Muscle layer of colon (tissue), 2 donors: ENCODE results near the gene ZBTB47.
A peak's percentile ranks its signal among the peaks of the same experiment; 100 is the strongest.

Experiments used
- H3K27ac ChIP-seq: one replicate; pipeline ENCODE4 v1.7.0; 2013; ENCODE audit warnings: low read depth, mild to moderate bottlenecking, low read length, moderate library complexity
- H3K27me3 ChIP-seq, 2 donors: one replicate each; pipeline ENCODE4 v1.7.0; 2013; ENCODE audit warnings: low read length in 2 of 2, mild to moderate bottlenecking in 2 of 2; ENCODE audit not compliant: insufficient read depth in 2 of 2, control insufficient read depth in 1 of 2
- H3K36me3 ChIP-seq: one replicate; pipeline ENCODE4 v1.7.0; 2013; ENCODE audit warnings: mild to moderate bottlenecking, low read length; ENCODE audit not compliant: insufficient read depth
- H3K4me1 ChIP-seq: one replicate; pipeline ENCODE4 v1.7.0; 2013; ENCODE audit warnings: mild to moderate bottlenecking, low read length; ENCODE audit not compliant: insufficient read depth
- H3K4me3 ChIP-seq, 2 donors: one replicate each; pipeline ENCODE4 v1.7.0; 2013; ENCODE audit warnings: low read length in 2 of 2, low read depth in 1 of 2, mild to moderate bottlenecking in 1 of 2, moderate library complexity in 1 of 2
- H3K9ac ChIP-seq: one replicate; pipeline ENCODE4 v1.7.0; 2013; ENCODE audit warnings: low read length
- H3K9me3 ChIP-seq: one replicate; pipeline ENCODE4 v1.7.0; 2013; ENCODE audit warnings: mild to moderate bottlenecking, low read length
- donor health status: abdominal sarcoma.
- donor health status: Adenocarcinoma of cecum.

The ZBTB47 gene

DNA sequence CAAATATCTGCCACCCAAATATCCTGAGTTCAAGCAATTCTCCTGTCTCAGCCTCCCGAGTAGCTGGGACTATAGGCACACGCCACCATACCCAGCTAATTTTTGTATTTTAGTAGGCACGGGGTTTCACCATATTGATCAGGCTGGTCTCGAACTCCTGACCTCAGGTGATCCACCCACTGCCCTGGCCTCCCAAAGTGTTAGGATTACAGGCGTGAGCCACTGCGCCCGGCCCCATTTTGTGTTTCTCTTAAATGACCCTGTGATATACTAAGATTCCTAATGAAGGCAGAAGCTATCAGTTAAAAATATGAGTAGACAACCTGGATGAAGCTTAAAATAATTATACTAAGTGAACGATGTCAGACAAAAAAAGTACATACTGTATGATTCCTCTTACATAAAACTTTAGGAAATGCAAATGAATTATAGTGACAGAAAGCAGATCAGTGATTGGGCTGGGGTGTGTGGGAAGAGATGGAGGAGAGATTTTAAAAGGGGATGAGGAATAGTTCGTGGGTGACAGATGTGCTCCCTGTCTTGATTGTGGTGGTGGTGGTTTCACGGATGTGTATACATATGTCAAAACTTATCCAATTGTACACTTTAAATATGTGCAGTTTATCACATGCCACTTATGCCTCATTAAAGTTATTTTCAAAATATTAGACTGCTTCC is 28.0 kb downstream of the ZBTB47 start:
- Histone ChIP-seq H3K27ac (no peak overlapping the region), H3K36me3 (no peaks in the 10 kb centered on the region), H3K9me3 (no peaks in the 10 kb centered on the region), H3K4me3 (no peak overlapping the region), H3K9ac (no peak overlapping the region), H3K27me3 (peaks cover 0 to 7% of the 10 kb centered on the region in 2 donors), H3K4me1 (peaks cover 8% of the 10 kb centered on the region)

DNA sequence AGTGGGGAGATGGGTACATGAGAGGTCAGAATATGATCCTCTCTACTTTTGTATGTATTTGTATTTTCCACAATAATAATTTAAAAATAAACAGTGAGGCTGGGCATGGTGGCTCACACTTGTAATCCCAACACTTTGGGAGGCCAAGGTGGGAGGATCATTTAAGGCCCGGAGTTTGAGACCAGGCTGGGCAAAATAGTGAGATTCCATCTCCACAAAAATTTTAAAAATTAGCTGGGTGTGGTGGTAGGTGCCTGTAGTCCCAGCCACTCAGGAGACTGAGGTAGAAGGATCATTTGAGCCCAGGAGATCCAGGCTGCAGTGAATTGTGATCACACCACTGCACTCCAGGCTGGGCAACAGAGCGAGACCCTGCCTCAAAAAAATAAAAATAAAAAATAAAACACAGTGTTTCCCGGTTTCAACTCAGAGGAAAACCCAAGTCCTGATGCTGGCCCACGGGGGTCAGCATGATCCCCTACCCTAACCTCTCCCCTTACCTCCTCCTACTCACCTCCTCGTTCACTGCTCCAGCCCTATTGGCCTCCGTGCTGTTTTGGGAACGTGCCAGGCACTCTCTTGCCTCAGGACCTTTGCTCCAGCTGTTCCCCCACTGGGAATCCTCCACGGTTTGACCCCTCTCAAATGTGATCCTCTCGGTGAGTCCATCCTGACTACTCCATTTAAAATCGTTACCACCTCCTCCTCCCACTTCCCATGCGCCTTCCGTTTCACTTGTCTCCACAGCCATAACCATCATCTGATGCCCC is 29.0 kb downstream of the ZBTB47 start:
- Histone ChIP-seq H3K27me3 (peaks cover 0 to 9% of the 10 kb centered on the region in 2 donors), H3K4me3 (no peak overlapping the region), H3K4me1 (peaks cover 8% of the 10 kb centered on the region), H3K36me3 (no peaks in the 10 kb centered on the region), H3K27ac (no peak overlapping the region), H3K9ac (no peak overlapping the region), H3K9me3 (no peaks in the 10 kb centered on the region)

DNA sequence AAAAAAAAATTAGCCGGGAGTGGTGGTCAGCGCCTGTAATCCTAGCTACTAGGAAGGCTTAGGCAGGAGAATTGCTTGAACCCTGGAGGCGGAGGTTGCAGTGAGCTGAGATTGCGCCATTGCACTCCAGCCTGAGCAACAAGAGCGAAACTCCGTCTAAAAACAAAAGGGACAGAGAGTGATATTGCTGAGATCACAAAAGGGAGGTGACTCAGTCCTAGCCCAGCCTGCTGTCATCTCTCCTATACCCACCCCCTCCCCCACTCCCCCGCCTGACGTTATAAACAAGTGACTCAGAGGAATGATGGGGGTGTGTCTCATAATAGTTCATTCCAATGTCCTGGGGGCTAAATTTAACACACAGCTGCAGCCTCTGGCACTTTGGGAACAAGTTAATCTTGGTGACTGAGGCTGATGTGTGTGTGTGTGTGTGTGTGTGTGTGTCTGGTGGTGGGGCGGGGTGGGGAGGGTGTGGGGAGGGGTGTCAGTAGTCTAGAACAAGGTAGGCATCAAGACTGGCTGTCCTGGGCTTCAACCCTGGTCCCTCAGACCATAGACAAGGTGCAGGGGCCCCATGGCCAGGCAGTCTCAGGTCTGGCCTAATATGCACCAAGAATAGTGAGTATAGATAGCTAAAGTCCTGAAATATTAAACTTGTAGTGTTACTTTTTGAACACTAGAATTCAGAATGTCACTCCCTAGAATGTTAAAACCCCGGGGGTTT is 30.5 kb downstream of the ZBTB47 start:
- Histone ChIP-seq H3K27me3 (peaks cover 0 to 12% of the 10 kb centered on the region in 2 donors), H3K9ac (no peak overlapping the region), H3K27ac (no peak overlapping the region), H3K4me3 (no peak overlapping the region), H3K9me3 (no peaks in the 10 kb centered on the region), H3K36me3 (no peaks in the 10 kb centered on the region), H3K4me1 (peaks cover 8% of the 10 kb centered on the region)

DNA sequence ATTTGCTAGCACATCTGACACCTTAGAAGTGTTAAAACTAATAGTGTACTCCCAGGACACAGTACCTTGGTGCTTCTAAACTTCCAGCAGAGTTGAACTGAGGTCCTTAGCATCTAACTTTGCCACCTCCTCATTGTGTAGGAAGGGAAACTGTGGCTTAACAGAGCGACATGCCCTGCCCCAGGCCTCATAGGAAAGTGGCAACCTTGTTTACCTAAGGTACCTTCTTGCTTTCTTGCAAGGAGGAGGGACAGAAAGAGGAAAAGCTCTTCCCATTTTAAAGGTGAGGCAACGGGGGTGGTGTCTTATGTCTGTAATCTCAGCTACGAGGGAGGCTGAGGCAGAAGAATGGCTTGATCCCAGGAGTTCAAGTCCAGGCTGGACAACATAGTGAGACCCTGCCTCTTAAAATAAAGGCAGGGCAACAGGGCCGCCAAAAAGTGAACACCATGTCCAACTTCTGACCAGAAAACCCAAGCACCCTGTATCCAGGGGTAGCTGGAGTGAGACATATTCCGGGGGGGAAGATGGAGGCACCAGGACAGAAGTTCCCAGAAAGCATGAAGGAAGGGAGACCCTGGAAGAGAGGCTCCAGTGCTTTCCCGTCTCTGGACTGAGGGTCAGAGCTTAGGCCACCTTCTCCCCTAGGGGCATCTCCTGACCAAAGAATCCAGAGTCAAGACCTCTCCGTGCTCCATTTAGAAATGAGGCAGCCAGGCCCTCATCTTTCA is 31.3 kb downstream of the ZBTB47 start:
- Histone ChIP-seq H3K36me3 (no peaks in the 10 kb centered on the region), H3K9ac (no peak overlapping the region), H3K4me3 (no peak overlapping the region), H3K9me3 (no peaks in the 10 kb centered on the region), H3K27ac (no peak overlapping the region), H3K27me3 (peaks cover 0 to 12% of the 10 kb centered on the region in 2 donors), H3K4me1 (peaks cover 8% of the 10 kb centered on the region)

DNA sequence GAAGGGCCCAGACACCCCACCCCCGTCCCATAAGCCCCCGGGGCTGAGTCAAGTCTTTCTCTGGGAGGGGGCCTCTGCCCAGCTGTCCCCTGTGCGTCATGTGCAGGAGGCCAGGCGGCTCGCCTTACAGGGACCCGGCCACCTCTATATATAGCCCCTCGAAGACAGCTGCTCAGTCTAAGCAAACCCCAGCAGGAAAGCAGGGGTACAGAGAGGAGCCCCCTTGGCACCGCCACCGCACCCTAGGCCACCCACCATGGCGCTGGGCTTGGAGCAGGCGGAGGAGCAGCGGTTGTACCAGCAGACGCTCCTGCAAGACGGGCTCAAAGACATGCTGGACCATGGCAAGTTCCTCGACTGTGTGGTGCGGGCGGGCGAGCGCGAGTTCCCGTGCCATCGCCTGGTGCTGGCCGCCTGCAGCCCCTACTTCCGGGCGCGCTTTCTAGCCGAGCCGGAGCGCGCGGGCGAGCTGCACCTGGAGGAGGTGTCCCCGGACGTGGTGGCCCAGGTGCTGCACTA is 31.9 kb downstream of the ZBTB47 start, which contains the start of gene KLHL40:
TSS of gene KLHL40 (plus strand) at position 175 of the 519 bp plus-strand sequence. CDS start at position 257, 82 bp downstream.
- Histone ChIP-seq H3K27ac (no peak within 1 kb of the TSS), H3K4me3 (peak within 1 kb of the TSS in 1 of 2 donors; percentile 14)

DNA sequence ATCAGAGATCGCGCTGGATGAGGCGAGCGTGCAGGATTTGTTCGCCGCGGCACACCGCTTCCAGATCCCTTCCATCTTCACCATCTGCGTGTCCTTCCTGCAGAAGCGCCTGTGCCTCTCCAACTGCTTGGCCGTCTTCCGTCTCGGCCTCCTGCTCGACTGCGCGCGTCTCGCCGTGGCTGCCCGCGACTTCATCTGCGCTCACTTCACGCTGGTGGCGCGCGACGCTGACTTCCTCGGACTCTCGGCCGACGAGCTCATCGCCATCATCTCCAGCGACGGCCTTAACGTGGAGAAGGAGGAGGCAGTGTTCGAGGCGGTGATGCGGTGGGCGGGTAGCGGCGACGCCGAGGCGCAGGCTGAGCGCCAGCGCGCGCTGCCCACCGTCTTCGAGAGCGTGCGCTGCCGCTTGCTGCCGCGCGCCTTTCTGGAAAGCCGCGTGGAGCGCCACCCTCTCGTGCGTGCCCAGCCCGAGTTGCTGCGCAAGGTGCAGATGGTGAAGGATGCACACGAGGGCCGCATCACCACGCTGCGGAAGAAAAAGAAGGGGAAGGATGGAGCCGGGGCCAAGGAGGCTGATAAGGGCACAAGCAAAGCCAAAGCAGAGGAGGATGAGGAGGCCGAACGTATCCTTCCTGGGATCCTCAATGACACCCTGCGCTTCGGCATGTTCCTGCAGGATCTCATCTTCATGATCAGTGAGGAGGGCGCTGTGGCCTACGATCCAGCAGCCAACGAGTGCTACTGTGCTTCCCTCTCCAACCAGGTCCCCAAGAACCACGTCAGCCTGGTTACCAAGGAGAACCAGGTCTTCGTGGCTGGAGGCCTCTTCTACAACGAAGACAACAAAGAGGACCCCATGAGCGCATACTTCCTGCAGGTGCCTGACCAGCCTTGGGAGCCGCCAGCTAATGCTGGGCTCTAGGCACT is 32.7 kb downstream of the ZBTB47 start:
- Histone ChIP-seq H3K9ac (no peak overlapping the region), H3K9me3 (no peaks in the 10 kb centered on the region), H3K27me3 (peaks cover 0 to 12% of the 10 kb centered on the region in 2 donors), H3K4me3 (peak overlapping the region in 1 of 2 donors; percentile 14), H3K36me3 (no peaks in the 10 kb centered on the region), H3K27ac (no peak overlapping the region), H3K4me1 (peaks cover 8% of the 10 kb centered on the region)

More for the DNA sequence above, 31.9 kb downstream of the ZBTB47 start, which contains the start of gene KLHL40:
- Histone ChIP-seq H3K9me3 (no peaks in the 10 kb centered on the region), H3K36me3 (no peaks in the 10 kb centered on the region), H3K4me1 (peaks cover 8% of the 10 kb centered on the region), H3K9ac (no peak within 1 kb of the TSS), H3K27me3 (peaks cover 0 to 12% of the 10 kb centered on the region in 2 donors)

DNA sequence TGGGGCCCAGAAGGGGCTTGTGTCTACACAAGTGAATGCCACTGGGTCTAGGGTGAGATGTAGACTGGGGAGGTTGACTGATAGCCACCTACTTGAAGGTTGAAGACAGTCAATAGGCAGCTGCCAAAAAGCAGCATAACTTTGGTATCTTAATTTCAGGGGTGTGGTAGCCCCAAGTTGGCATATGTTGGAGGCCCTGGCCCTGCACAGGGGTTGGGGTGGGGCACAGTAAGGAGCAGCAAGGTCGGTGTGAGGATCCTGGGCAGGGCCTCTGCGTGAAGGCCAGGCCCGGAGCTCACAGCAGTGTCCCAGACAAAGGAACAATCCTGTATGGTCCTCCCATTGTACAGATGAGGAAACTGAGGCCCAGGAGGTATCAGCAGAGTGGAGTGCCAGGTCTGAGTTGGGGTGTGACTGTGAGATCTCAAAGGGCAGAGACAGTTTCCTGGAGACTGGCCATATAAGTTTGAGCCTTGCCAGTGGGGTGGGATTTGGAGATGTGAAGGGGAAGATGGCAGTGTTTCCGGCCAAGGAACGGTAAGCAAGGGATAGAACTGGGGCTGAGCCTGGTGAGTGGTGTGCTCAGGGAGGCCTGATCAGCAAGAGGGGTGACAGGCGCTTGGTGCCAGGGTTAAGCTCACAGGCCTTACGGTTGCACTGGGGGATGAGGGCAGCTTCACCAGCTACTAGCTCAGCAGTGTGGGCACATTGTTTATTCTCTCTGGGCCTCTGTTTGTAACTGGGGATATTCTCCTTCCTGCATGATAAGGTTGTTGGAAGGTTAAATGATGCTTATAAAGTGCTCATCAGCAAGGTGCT is 33.5 kb downstream of the ZBTB47 start:
- Histone ChIP-seq H3K4me1 (peaks cover 8% of the 10 kb centered on the region), H3K4me3 (no peak overlapping the region), H3K9me3 (no peaks in the 10 kb centered on the region), H3K9ac (no peak overlapping the region), H3K27ac (no peak overlapping the region), H3K27me3 (peaks cover 0 to 12% of the 10 kb centered on the region in 2 donors), H3K36me3 (no peaks in the 10 kb centered on the region)

DNA sequence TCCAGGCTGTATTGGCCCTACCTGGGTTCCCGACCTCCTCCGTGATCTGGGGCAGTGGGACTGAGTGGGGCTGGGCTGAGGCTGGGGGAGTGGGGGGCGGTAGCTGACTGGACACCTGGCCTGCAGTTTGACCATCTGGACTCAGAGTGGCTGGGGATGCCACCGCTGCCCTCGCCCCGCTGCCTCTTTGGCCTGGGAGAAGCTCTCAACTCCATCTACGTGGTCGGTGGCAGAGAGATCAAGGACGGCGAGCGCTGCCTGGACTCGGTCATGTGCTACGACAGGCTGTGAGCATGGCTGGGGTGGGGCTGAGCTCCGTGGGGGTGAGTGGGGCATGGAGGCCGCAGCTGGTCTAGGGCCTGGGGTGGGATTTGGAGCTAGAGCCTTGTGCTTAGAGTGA is 34.5 kb downstream of the ZBTB47 start:
- peaks cover 0 to 12% of the 10 kb centered on the region in 2 donors for H3K27me3 ChIP-seq
- no peaks in the 10 kb centered on the region for H3K9me3 ChIP-seq
- no peak overlapping the region for H3K27ac ChIP-seq
- no peaks in the 10 kb centered on the region for H3K36me3 ChIP-seq
- no peak overlapping the region for H3K9ac ChIP-seq
- no peak overlapping the region for H3K4me3 ChIP-seq
- H3K4me1 ChIP-seq, result peaks cover 8% of the 10 kb centered on the region

DNA sequence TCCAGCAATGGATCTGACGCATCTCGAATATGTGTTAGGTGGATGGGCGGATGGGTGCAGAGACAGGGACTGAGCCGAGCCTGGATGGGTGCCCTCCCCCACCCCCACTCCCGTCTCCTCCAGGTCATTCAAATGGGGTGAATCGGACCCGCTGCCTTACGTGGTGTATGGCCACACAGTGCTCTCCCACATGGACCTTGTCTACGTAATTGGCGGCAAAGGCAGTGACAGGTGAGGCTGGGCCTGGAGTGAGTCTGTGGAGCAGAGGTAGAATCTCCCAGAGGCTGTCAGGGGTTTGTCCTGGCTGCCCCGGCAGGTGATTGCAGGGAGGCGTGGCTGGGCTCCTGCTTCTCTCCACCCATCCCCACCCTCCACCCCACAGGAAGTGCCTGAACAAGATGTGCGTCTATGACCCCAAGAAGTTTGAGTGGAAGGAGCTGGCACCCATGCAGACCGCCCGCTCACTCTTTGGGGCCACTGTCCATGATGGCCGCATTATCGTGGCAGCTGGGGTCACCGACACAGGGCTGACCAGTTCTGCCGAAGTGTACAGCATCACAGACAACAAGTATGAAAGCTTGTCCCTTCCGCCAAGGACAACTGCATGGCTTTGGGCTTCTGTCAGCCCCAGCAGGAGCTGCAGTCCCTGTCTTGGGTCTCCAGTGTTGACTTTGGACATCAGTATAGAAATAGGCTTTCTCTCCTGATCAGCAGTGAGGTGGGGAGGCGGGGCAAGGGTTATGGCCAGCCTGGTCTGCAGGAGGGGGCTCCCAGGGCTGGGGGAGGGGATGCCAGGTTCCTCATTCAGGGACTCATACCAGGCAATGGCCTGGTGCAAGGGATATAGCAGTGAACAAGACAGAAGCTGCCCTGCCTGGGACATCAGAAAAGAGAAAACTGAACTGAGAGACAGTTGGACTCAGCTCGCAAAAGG is 35.3 kb downstream of the ZBTB47 start:
- no peaks in the 10 kb centered on the region for H3K9me3 ChIP-seq
- H3K4me1 ChIP-seq, result peaks cover 8% of the 10 kb centered on the region
- H3K27me3 ChIP-seq, result peaks cover 0 to 12% of the 10 kb centered on the region in 2 donors
- no peak overlapping the region for H3K27ac ChIP-seq
- H3K36me3 ChIP-seq, result no peaks in the 10 kb centered on the region
- no peak overlapping the region for H3K4me3 ChIP-seq
- H3K9ac ChIP-seq, result no peak overlapping the region
